Ovary (tissue), 3 donors: ENCODE measurements around the gene TTC14.

Experiments used
- CTCF ChIP-seq, 3 donors: fragments of 450-650 bp in 2 of 3; fragments of 200-600 bp in 1 of 3; IDR thresholded peaks; one replicate each; pipeline versions ENCODE4 v1.5.1 to v1.8.0; 2016 to 2022; ENCODE audit warnings: antibody characterized with exemption in 3 of 3, mild to moderate bottlenecking in 1 of 3
- POLR2A ChIP-seq: fragments of 450-650 bp; IDR thresholded peaks from one replicate; pipeline ENCODE4 v1.6.1; 2017; ENCODE audit warnings: antibody characterized with exemption, mild to moderate bottlenecking, moderate library complexity
- donor health status: DM: no; HTN: no; CAD: no.

- TF ChIP-seq POLR2A (no peak), CTCF (IDR thresholded peaks at IDR 0.05) (no peak)
These were observed 29.4 kb downstream of the TTC14 start for GRCh38 chr3:180631317-180631716.
